Uterus (tissue), 4 donors: ENCODE data around the gene BICDL2. TPM values are rescaled to one million over a fixed set of nuclear protein-coding genes. Genes with fewer than 3 reads are reported as not detected.

Experiments used
- DNase-seq, 2 donors: peaks; one replicate each; pipeline ENCODE4 v3.0.0-alpha.2; 2019 to 2020
- H3K27ac ChIP-seq, 2 donors: fragments of 200-600 bp; sonication (generic); 1 replicate in 1 of 2; 2 replicates in 1 of 2; pipeline ENCODE4 v1.5.1; 2016 to 2018
- H3K27me3 ChIP-seq, 2 donors: fragments of 200-600 bp; sonication (generic); one replicate each; pipeline ENCODE4 v1.5.1; 2018 to 2019; ENCODE audit warnings: control low read depth in 1 of 2
- H3K36me3 ChIP-seq, 2 donors: fragments of 200-600 bp; sonication (generic); one replicate each; pipeline ENCODE4 v1.5.1; 2019; ENCODE audit warnings: control low read depth in 1 of 2
- H3K4me1 ChIP-seq, 2 donors: fragments of 200-600 bp; sonication (generic); one replicate each; pipeline ENCODE4 v1.5.1; 2018 to 2019; ENCODE audit warnings: control low read depth in 1 of 2
- H3K4me3 ChIP-seq, 2 donors: fragments of 200-600 bp; sonication (generic); 1 replicate in 1 of 2; 2 replicates in 1 of 2; pipeline ENCODE4 v1.5.1; 2018 to 2019; ENCODE audit warnings: mild to moderate bottlenecking in 1 of 2
- H3K9me3 ChIP-seq, 2 donors: fragments of 200-600 bp; sonication (generic); one replicate each; pipeline ENCODE4 v1.5.1; 2019; ENCODE audit warnings: control low read depth in 1 of 2
- CTCF ChIP-seq, 4 experiments: fragments of 200-600 bp in 2 of 4; fragments of 450-650 bp in 2 of 4; sonication (generic) in 2 of 4; IDR thresholded peaks; one replicate each; pipeline ENCODE4 v1.5.1; 2016 to 2019; ENCODE audit warnings: antibody characterized with exemption in 4 of 4, mild to moderate bottlenecking in 2 of 4, moderate library complexity in 1 of 4
- POLR2A ChIP-seq, 2 donors: fragments of 450-650 bp; IDR thresholded peaks; one replicate each; pipeline ENCODE4 v1.6.1; 2016; ENCODE audit warnings: antibody characterized with exemption in 2 of 2, mild to moderate bottlenecking in 1 of 2, moderate library complexity in 1 of 2
- intact Hi-C: fragments of 100-400 bp; cut with DNase I; formaldehyde crosslinking; loops from one replicate; pipeline ENCODE4 v1.15.1; 2023; ENCODE audit warnings: low total_unique reads
- total RNA-seq, 4 donors: library from RNA; depleted of rRNA in 3 of 4; stranded (reverse); fragments of >200 nt in 3 of 4; gene quantifications; one replicate each; pipeline versions ENCODE4 v1.1.0 to v1.2.4, GENCODE V29; 2014 to 2023
- donor health status: DM: yes; HTN: yes; CAD: no.

The BICDL2 gene
- total RNA-seq, 4 donors from 2014 or later = 0.26 to 1.9 (median 0.29) TPM; not detected in 1

GRCh38 chr16:2992383-2993081 lies 44.2 kb downstream of the BICDL2 start:
- H3K4me1 ChIP-seq = no peaks in the 10 kb centered on the region
- DNase-seq = no peak
- no peak overlapping the region for H3K27ac ChIP-seq
- no peak overlapping the region for H3K4me3 ChIP-seq
- no peaks in the 10 kb centered on the region for H3K9me3 ChIP-seq
- no peak for TF ChIP-seq CTCF (IDR thresholded peaks at IDR 0.05)
- no peak for TF ChIP-seq POLR2A (IDR thresholded peaks at IDR 0.05)
- H3K27me3 ChIP-seq = no peaks in the 10 kb centered on the region
- intact Hi-C loops = no loop called here
- H3K36me3 ChIP-seq = no peaks in the 10 kb centered on the region

GRCh38 chr16:2991566-2992261 lies 45.0 kb downstream of the BICDL2 start:
- no peaks in the 10 kb centered on the region for H3K4me1 ChIP-seq
- DNase-seq = no peak
- no peaks in the 10 kb centered on the region for H3K36me3 ChIP-seq
- no peak for TF ChIP-seq POLR2A (IDR thresholded peaks at IDR 0.05)
- H3K27me3 ChIP-seq = no peaks in the 10 kb centered on the region
- no peak overlapping the region for H3K4me3 ChIP-seq
- no peaks in the 10 kb centered on the region for H3K9me3 ChIP-seq
- intact Hi-C loops = no loop called here
- no peak overlapping the region for H3K27ac ChIP-seq

GRCh38 chr16:2990891-2991290 lies 45.9 kb downstream of the BICDL2 start:
- TF ChIP-seq CTCF (IDR thresholded peaks at IDR 0.05) = no peak
- no peak for DNase-seq
- Histone ChIP-seq H3K27me3 (no peaks in the 10 kb centered on the region), H3K9me3 (no peaks in the 10 kb centered on the region), H3K4me3 (no peak overlapping the region), H3K36me3 (no peaks in the 10 kb centered on the region), H3K27ac (no peak overlapping the region), H3K4me1 (no peaks in the 10 kb centered on the region)
- intact Hi-C loops = no loop called here

GRCh38 chr16:2988590-2989099 lies 48.1 kb downstream of the BICDL2 start:
- Histone ChIP-seq H3K27me3 (no peaks in the 10 kb centered on the region), H3K4me1 (peaks cover 0 to 3% of the 10 kb centered on the region in 2 donors), H3K27ac (no peak overlapping the region), H3K4me3 (no peak overlapping the region), H3K36me3 (no peaks in the 10 kb centered on the region), H3K9me3 (no peaks in the 10 kb centered on the region)
- TF ChIP-seq POLR2A (IDR thresholded peaks at IDR 0.05) (no peak), CTCF (IDR thresholded peaks at IDR 0.05) (no peak)
- no peak for DNase-seq
- intact Hi-C loops = no loop called here

GRCh38 chr16:2987833-2988232 lies 48.9 kb downstream of the BICDL2 start:
- H3K9me3 ChIP-seq = no peaks in the 10 kb centered on the region
- H3K4me1 ChIP-seq = peaks cover 0 to 6% of the 10 kb centered on the region in 2 donors
- no peak overlapping the region for H3K27ac ChIP-seq
- no peak for DNase-seq
- intact Hi-C loops = no loop called here
- no peak overlapping the region for H3K4me3 ChIP-seq
- H3K27me3 ChIP-seq = no peaks in the 10 kb centered on the region
- no peaks in the 10 kb centered on the region for H3K36me3 ChIP-seq
- no peak for TF ChIP-seq POLR2A (IDR thresholded peaks at IDR 0.05)

- intact Hi-C loops = no loop called here
- DNase-seq = no peak
- H3K36me3 ChIP-seq = no peaks in the 10 kb centered on the region
- H3K27ac ChIP-seq = no peak overlapping the region
- H3K4me1 ChIP-seq = peaks cover 0 to 6% of the 10 kb centered on the region in 2 donors
- no peak overlapping the region for H3K4me3 ChIP-seq
- no peaks in the 10 kb centered on the region for H3K27me3 ChIP-seq
- no peak for TF ChIP-seq CTCF (IDR thresholded peaks at IDR 0.05)
- no peak for TF ChIP-seq POLR2A (IDR thresholded peaks at IDR 0.05)
- H3K9me3 ChIP-seq = no peaks in the 10 kb centered on the region
Observed at GRCh38 chr16:2987286-2987685, 49.5 kb downstream of the BICDL2 start.
